GF-D8 (cell line): Measurements from ENCODE around the gene GNAS-AS1.
A peak's percentile ranks its signal among the peaks of the same experiment; 100 is the strongest.

ENCODE experiments used
- DNase-seq: peaks from one replicate; lab custom pipeline; 2025; lab: John Stamatoyannopoulos, UW

The GNAS-AS1 gene

GRCh38 chr20:58808271-58809046 lies 42.2 kb downstream of the GNAS-AS1 start:
- DNase-seq, result no peak

- no peak for DNase-seq
These were observed 42.9 kb downstream of the GNAS-AS1 start for GRCh38 chr20:58807801-58808200.

DNA sequence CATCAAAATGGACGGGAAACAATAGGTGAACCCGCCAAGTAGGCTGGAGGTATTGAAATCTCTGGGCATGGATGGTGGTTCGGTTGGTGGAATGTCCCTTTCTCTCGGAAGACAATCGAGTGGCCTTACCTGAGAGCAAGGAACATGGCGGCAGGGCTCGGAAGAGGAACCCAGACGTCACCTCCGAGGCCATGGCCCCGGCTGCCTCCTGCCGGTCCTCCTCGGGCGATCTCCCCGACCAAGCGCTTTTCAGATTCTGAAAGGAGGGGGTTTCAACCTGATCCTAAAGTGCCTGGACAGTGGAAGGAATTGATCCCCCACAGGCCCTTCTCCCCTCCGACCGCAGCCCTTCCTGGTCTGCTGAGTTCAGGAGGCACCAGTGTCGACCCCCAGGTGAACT lies 47.2 kb downstream of the GNAS-AS1 start:
- no peak for DNase-seq

DNA sequence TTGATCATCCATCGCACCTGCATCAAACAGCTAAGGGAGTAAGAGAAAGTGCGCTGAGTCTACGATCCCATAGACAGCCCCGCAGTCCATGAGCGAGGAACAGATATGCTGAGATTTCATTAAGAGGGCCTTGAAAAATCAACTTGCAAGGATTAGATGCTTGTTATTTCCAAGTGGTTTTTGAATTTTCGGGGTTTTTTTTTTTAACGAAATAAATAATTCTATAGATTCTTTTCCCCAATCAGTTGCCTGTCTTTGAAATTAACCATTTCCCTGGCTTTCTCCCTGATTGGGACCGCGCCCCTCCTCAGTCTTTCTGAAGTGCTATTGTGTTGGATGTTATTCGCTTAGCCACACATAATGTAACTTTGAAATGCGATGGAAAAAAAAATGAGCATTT lies 48.6 kb downstream of the GNAS-AS1 start:
- DNase-seq, result no peak

DNA sequence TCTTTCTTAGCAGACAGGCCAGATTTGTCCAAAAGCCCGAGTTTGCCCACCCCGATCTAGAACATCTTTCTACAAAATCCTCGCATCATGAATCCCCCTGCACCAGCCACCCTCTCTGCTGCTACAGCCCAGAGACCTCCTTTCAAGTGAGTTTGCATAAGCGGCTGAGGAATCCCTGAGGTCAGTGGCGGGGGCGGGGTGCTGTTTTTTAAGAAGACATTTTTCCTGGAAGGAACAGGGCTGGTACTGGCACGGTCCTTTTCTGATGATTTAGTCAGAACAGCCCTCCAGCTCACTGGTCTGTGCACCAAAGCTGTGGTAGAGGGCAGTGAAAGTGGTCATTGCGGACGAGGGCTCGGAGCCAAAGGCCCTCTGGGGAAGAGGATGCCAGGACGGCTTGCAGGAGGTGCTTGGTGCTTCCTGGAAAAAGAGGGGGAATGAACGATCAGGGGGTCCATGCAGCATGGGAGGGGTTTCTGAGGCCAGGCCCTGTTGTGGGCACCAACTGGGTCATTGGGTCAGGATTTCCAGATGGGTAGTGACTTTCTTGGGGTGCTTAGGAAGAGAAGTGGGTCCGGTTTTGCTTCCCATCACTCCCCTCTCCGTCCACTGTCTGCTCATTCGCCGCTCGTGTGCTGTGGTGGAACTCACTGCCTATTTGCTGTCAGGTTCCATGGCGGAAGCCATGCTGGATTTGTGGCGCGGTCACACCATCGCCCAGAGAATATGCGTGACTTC lies 50.4 kb downstream of the GNAS-AS1 start:
- no peak for DNase-seq

DNA sequence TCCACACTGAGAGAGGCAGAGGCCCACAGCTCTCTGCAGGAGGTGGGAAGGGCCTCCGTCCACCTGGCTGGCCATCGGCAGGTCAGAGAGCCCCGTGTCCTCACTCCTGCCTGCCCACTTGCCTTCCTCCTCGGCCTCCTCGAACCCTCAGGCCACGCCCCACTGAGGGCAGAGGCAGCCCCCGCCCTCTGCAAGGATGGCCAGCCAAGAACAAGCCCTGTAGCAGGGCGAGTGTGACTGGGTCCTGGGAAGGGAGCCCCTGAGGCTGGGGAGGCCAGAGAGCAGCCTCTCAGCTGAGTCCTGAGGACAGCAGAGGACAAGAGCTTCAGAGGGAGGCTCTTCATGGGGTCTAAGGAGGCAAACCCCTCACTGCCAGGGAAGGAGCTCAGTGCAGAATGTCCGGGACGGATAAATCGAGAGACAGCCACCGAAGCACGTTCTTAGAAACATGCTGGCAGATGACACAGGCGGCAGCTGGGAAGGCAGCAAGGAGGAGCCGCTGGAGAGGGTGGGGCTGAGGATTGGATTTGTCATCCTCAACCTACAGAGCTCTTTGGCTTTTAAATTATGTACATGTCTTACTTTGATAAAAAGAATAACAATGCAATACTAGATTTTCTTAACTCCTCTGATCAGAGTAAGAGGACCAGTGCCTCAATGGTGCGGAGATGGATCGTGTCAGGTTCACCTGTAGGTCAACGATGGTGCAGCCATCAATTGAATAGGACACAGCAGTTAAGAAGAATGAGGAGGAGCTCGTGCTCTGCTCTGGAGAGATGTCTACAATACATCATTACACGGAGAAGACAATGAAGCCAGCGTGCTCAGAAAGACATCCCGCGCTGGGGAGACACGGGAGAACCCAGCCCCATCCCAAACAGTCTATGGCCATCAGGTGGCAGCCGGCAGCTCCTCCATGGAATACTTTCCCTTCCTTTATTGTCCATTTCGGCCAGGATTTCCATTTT lies 53.0 kb downstream of the GNAS-AS1 start:
- DNase-seq, result no peak

DNA sequence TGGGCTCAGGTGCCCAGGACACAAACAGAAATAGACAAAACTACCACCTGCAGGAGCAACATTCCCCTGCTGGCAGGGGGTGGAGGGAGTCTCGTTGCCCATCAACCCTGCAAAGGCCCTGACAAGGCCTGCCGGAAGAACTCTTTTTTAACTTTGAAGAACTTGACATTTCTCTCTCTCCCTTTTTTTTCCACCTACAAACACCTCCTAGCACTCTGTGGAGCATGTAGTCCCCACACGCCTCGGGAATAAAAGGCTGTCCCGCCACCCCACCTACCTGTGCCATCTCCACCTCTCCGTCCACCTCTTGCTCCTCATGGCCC lies 54.8 kb downstream of the GNAS-AS1 start:
- no peak for DNase-seq

DNA sequence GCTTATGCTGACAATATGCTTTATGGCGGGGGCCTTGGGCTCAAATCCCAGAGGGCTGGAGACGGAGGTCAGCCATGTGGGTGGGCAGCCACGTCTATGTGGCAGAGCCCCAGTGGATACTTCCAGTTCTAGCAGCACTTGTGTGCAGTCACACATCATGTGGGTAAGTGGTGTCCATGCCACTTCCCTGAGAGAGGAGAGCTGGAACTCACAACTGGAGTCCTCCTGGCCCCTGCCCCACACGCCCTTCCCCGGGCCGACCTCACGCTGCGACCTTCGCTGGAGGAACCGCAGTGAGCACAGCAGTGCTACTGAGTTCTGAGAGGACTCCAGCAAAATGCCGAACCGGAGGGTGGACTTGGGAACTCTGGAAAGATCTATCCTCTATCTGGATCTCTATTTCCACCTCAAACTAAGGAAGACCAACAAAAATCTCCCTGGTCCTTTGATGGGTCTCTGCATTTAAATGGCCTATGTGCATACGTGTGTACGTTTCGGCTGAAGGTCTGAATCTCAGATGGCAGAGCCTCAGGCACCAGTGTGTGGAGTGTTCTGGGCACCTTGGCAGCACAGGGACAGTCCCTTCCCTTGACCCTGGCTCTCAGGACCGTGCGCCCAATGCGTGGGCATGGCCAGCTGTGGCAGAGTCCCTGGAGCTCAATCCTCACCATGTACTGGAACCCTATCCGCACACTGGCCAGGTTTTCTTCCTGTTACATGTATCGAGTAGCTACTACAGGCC lies 55.4 kb downstream of the GNAS-AS1 start:
- DNase-seq, result no peak

DNA sequence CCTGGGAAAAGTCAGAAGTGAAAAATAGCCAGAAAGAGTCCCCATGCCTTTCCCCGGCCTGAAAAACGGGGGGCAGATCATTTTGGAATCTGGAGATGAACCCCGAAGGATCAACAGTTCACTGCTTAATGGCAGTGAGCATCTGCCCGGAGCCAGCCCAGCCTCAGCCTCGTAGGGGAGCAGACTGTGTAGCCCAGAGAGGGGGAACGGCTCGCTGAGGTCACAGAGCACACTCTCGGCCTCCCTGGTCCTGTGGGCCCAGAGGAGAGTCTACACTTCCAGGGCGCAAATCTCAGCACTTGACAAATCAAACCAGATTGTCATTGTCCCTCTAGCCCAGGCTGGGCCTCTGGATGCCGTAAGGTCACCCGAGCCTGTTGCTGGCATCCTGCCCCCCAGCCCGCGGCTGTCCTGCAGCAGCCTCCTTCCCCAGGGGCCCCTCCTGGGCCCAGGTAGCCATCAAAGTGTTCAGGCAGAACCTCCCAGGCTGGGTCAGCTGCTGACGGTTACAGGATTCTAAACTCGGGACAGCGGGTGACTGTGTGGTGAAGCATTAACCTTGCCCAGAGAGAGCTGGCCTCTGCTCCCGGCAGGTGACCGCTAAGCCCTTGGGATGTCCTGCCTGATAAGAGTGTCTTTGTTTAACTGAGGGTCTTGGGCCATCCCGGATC lies 56.1 kb downstream of the GNAS-AS1 start:
- no peak for DNase-seq

- DNase-seq, result no peak
These were observed 56.9 kb downstream of the GNAS-AS1 start for GRCh38 chr20:58793512-58794420.

DNA sequence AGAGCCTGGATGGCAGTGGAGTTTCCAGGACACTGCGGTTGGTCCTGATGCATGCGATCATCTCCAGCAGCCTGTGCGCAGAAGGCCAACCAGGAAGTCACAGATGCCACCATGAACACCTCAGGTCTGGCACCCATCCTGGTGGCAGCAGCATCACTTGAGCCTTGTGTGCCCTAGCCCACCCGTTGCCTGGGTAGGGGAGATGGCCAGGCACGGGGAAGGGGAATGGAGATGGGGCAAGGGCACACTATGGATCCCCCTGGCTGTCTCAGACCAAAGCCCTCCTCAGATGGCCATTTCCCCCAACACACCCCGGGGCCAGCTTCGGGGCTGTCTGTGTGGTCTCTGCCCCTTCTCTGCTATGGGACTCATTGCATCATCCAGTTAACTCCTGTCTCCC lies 58.3 kb downstream of the GNAS-AS1 start:
- no peak for DNase-seq

- DNase-seq, result no peak
These were observed 59.4 kb downstream of the GNAS-AS1 start for GRCh38 chr20:58791286-58791685.

- peak; percentile 85 for DNase-seq
These were observed 60.2 kb downstream of the GNAS-AS1 start for GRCh38 chr20:58790454-58790853.

DNA sequence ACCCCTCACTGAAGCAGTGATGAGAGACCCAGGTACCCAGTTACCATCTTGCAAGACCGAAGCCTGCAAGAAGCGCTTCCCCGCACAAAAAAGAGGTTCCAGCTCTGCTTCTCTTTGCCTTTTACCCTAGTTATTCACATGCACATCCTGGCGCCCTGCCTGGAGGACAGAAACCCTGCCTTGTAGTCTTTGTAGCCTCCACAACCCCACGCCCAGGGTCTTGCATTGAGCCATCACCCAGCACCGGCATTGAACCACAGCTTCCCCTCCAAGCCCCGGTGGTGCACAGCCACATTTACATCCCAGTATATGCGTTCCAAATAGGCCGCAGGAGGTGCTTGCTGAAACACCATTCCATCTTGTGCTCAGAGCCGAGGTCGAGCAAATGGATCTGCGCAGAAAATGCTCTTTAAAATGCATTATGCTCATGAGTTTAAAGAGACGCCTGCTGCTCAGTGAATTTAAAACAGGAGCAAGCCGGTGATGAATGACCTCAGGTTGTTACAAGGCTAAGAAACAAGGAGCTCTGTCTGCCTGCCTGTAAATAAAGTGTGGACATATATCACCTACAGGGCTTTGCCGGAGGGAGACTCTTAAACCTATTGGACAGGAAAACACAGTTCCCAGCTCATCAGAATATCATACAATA lies 61.7 kb downstream of the GNAS-AS1 start:
- DNase-seq, result peak; percentile 31

DNA sequence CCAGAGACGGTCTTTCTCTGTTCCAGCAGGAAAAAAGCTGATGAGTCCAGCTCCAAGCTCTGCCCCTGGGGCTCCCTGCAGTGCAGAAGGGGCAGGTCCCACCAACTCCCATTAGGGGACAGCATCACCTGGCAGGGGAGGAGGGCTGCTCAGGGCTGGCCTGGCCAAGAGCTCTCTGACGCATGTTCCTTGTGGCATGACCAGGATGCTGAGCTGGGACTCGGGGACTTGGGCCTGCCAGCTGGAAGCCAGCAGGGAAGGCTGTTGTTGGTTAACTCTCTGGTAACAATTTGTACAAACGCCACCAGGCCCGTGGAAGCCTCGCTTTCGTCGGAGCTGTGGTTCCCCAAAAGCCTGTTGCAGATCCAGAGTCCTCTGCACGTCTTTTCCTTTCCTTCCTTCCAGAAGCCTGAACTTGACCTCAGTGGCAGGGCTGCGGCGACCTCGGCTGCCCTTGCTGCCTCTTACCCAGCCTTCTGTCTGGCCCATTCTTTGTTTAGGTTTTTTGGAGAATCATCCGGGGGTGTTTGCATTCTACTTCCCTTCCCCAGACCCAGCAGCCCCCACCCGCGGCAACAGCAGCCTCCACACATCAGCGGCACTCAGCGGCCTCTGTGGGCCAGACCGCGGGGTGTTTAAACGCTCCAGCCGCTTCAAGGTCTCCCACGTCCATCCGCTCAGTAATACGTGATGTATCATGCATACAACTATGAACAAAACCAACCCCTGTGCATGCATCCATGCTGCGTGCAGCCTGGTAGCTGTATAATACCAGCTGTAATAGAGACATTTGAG lies 63.3 kb downstream of the GNAS-AS1 start:
- DNase-seq, result no peak

GRCh38 chr20:58784321-58785074 lies 66.2 kb downstream of the GNAS-AS1 start:
- no peak for DNase-seq

DNA sequence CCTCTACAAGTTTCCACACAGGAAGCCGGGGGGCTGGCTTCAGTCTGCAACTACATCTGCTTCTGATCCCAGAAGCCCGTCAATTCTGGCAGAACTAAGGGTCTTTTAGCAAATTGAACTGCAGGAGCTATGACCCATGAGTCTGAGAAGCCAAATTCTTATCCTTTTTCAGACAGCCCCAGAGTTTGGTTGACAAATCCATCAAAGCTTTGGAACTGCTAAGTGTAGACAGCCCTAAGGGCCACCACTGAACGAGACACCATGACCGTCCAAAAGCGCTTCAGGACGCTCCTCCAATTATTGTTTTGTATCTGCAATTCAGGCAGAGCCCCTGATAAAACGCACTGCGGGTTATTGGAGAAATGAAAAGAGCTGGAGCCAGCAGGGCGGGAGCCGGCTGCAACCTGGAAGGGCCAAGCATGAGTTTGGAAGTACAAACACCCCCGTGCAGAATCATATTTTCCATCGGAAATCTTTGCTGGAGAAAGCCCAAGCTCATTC lies 67.1 kb downstream of the GNAS-AS1 start:
- no peak for DNase-seq

DNA sequence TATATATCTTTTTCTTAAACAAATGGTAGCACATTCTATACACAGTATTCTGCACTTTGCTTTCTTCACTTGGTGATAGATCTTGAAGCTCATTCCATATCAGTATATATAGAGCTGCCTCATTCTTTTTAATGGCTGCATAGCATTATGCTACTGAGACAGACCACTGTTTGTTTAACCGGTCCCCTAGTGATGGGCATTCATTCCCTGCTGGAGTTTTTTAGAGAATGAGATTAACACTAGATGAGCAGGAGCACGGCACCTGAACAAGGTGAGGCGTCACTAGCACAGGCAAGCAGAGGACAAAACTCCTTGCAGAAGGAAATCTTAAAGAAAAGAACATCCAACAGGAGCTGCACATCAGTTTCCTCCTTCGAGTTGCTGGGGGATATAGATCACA lies 69.6 kb downstream of the GNAS-AS1 start:
- no peak for DNase-seq
